ENCODE data around the gene IL11RA. TPM values are rescaled to one million over a fixed set of nuclear protein-coding genes. Genes with fewer than 3 reads are reported as not detected.

The IL11RA gene
- total RNA-seq, 1 donor from 2014 or later = 112 TPM

DNA sequence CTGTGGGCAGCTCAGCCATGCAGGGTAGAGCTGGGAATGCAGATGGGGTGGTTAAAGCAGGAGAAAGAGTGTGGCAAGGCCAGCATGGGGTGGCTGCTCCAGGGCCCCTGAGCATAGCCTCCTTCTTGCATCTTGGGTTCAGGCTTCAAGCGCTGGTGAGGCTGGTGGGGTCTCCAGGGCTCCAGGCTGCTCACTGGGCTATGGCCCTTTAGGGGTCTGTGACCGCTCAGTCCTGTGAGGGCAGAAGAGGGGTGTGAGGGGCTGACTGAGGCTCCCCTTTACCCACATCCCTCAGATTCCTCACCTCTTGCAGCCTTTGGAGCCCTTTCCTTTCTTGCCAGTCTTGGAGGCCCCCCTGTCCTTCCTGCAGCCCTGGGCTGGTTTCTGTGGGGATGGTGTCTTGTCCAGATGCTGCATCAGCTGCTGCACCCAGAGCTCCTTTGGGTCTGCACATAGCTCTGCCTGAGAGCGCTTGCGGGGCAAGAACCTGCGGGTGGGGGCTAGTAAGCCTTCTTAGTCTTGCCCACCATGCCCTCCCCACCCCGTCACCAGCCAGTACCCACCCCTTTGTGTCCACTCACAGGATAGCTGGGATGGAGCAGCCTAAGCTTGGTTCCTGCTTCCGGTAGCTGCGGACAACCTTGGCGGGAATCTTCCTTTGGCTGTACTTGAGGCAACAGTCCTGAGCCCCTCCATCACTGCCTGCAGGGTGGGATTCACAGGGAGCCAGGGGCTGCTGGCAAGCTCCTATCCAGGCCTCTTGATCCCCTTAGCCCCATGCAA, 57.4 kb downstream of the IL11RA start:
- Mint-ChIP-seq H3K36me3 (peaks cover 4% of the 10 kb centered on the region), H3K27ac (no peak overlapping the region), H3K9me3 (peaks cover 16% of the 10 kb centered on the region), H3K4me1 (peaks cover 28% of the 10 kb centered on the region), H3K4me3 (no peak overlapping the region), H3K27me3 (ENCODE audit: low read depth) (peaks cover 27% of the 10 kb centered on the region)
- TF ChIP-seq, protein P1, sequence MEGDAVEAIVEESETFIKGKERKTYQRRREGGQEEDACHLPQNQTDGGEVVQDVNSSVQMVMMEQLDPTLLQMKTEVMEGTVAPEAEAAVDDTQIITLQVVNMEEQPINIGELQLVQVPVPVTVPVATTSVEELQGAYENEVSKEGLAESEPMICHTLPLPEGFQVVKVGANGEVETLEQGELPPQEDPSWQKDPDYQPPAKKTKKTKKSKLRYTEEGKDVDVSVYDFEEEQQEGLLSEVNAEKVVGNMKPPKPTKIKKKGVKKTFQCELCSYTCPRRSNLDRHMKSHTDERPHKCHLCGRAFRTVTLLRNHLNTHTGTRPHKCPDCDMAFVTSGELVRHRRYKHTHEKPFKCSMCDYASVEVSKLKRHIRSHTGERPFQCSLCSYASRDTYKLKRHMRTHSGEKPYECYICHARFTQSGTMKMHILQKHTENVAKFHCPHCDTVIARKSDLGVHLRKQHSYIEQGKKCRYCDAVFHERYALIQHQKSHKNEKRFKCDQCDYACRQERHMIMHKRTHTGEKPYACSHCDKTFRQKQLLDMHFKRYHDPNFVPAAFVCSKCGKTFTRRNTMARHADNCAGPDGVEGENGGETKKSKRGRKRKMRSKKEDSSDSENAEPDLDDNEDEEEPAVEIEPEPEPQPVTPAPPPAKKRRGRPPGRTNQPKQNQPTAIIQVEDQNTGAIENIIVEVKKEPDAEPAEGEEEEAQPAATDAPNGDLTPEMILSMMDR (IDR thresholded peaks at IDR 0.05; ENCODE audit: unreplicated experiment) = no peak
- DNase-seq (ENCODE audit: low spot score in 2 of 2, unreplicated experiment in 2 of 2) = no peak

DNA sequence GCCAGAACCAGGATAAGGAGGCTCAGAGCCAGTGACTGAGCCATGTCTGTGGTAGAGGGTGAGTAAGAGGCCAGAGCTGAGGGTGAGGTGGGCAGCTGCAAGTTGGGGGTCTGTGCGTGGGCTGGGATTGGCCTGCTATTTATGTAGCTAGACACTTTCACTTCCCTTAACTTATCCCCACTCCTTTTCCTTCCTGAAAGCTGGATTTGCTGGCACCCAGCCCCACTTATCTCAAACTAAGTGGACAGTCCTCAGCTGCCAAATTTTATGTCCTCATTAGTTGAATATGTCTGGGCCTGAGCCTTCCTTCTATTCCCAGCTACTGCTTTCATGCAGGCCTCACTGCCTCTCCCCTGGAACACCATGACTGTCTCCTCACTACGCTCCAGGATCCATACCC, 58.0 kb downstream of the IL11RA start, which contains the start of gene CCL21:
CCL21 (minus strand) TSS at position 114 of the 400 bp plus-strand sequence; CDS start at position 44, 70 bp downstream.
- Mint-ChIP-seq H3K4me1 (peaks cover 28% of the 10 kb centered on the region), H3K27me3 (ENCODE audit: low read depth) (peaks cover 34% of the 10 kb centered on the region), H3K27ac (no peak within 1 kb of the TSS), H3K36me3 (peaks cover 4% of the 10 kb centered on the region), H3K4me3 (no peak within 1 kb of the TSS), H3K9me3 (peaks cover 16% of the 10 kb centered on the region)
- TF ChIP-seq, protein P1 (IDR thresholded peaks at IDR 0.05; ENCODE audit: unreplicated experiment) = no peak
- DNase-seq (ENCODE audit: low spot score in 2 of 2, unreplicated experiment in 2 of 2) = no peak

Other genes starting within 250 kb of the IL11RA start
- 16.9 to 18.2 TPM (median 18.1 TPM) in 3 replicates for gene FAM219A, start 193.6 kb upstream of the IL11RA start, total RNA-seq
- not detected in 3 replicates for gene DNAI1, start 193.4 kb upstream of the IL11RA start, total RNA-seq
- 0.96 to 1.1 TPM (median 1.0 TPM) in 3 replicates for gene ENHO, start 129.2 kb upstream of the IL11RA start, total RNA-seq
- gene CNTFR, start 62.5 kb upstream of the IL11RA start, total RNA-seq = 25.9 to 28.9 TPM (median 27.0 TPM) in 3 replicates
- gene RPP25L, start 40.1 kb upstream of the IL11RA start, total RNA-seq = 20.2 to 24.6 TPM (median 24.5 TPM) in 3 replicates
- gene DCTN3, start 31.7 kb upstream of the IL11RA start, total RNA-seq = 76.7 to 80.1 TPM (median 77.1 TPM) in 3 replicates
- gene ARID3C, start 23.1 kb upstream of the IL11RA start, total RNA-seq = 0.42 to 0.80 TPM in 2 of 3 replicates, not detected in the other
- 58.8 to 61.6 TPM (median 59.9 TPM) in 3 replicates for gene SIGMAR1, start 14.4 kb upstream of the IL11RA start, total RNA-seq
- 82.7 to 95.2 TPM (median 88.5 TPM) in 3 replicates for gene GALT, start 5.5 kb upstream of the IL11RA start, total RNA-seq
- 0.61 to 0.84 TPM in 2 of 3 replicates, not detected in the other for gene CCL27, start 10.5 kb downstream of the IL11RA start, total RNA-seq
- gene CCL19, start 39.1 kb downstream of the IL11RA start, total RNA-seq = not detected in 3 replicates
- gene CCL21, start 58.0 kb downstream of the IL11RA start, total RNA-seq = not detected in 3 replicates